Activated CD8-positive, alpha-beta memory T cell treated with anti-CD3 and anti-CD28 coated beads for 24 hours (primary cell): ENCODE measurements around the gene USP49.
"Not testable (repeated sequence)": the region's sequence is repeated elsewhere in the genome, so short reads cannot be mapped to it uniquely, and the experiment has no call there.

ENCODE experiments used
- DNase-seq: peaks from one replicate; pipeline ENCODE4 v3.0.0-alpha.2; 2020

The USP49 gene

DNA sequence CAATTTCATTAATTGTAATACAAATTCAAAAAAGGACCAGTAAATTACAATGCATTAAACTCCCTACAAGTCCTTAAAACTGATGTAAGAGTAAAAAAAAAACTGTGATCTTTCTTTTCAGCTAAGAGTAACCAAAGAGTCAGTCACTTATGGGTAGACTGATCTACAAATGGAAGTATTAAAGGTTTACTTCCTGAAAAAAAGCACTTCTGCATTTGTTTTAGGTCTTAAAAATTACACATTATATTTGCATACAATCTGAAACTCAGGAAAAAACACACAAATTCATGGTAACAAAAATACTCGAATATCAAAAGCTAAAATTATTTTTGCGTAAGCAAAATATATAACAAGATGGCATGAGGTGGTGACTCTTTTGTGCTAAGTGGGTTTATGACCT, 23.5 kb downstream of the USP49 start:
- no peak for DNase-seq

DNA sequence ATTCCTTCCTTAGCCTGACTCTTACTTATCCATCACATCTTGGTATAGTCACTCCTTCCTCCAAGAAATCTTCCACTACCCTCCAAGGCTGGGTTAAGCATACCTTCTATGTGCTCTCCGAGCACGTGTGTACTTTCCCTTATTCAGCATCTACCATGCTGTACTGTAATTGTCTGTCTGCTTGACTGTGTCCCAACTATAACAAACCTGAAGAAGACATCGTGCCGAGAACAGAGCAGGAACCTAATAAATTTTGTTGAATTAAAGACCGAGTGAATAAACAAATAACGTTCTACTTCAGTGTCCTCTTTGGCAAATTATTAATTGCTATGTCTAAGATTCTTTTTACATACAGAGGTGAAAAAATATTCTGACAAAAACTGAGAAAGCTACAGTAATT, 35.8 kb downstream of the USP49 start:
- no peak for DNase-seq

DNA sequence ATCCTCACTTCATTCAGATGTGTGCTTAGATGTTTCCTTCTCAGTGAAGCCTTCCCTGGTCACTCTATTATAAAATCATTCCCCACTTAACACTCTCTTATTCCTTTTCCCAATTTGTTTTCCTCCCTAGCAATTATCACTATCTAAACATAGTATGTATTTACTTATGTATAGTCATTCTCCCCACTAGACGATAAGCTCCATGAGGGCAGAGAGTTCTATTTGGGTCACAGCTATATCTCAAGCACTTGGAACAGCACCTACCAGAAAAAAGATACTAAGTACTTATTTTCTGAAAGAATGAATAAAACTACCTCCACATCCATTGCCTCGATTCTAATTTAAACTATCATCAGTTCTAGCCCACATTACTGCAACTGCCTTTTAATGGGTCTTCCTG, 36.5 kb downstream of the USP49 start:
- no peak for DNase-seq

DNA sequence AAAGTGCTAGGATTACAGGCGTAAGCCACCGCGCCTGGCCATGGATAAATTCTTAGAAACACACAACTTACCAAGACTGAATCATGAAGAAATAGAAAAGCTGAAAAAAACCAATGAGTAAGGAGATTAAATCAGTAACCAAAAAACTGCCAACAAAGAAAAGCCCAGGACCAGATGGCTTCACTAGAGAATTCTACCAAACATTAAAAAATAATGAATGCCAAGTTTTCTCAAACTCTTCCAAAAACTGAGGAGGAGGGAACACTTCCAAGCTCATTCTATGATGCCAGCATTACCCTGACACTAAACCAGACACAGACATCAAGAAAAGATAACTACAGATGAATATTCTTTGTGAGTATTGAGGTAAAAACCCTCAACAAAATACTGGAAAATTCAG, 44.3 kb downstream of the USP49 start:
- no peak for DNase-seq

DNA sequence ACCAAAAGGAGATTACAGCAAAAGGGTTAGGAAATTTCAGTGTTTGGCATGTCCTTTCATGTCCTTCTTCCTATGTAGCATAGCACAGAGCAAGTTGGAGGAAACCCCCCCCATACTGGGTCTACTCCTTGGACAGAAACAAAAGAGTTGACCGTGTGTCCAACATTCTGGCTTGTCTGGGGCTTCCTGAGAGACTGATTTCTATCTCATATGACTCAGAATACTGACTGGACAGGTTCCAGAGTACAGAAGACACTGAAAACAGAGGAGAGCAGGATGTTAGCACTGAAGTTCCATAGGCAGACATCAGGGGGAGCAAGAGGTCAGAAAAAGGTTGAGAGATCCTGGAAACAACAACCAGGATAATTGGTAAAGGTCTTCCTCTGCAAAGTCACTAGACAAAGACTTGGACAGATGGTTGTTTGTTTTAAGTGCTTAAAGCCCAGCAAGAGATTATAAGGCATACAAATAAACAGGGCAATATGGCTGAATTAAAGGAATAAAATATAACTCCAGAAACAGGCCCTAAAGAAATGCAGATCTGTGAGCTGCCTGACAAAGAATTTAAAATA, 48.4 kb downstream of the USP49 start:
- peak; percentile 70 for DNase-seq

DNA sequence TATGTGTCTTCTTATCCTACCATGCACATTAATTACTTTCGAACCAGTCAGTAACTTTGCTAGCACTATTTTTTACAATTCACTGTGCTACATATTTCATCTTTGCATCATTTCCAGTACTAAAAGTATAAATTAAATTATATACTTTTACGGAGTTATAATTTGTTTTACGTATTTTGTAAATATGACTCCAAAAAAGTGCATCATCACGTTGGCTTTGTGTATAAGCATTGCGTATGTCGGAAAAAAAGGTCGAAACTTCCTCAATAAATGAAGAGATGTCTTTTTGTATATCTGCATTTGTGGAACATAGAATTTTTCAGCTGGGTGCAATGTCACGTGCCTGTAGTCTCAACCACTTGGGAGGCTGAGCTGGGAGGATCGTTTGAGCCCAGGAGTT, 52.0 kb downstream of the USP49 start:
- no peak for DNase-seq

DNA sequence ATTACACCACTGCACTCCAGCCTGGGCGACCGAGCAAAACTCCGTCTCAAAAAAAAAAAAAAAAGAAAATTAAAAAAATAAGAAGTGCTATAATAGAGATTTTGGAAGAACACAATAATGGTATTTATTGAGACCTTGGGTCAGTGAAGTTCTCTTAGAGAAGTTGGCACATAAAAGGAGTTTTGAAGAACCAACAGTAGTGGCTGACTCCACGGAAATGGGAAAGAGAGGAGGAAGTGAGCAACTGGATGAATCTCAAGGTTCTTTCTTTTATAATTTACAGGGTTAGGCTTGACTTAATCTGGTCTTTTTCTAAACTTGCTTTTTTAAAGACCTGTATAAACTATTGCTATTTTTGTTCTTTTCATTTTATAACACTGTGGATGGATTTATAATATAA, 54.8 kb downstream of the USP49 start:
- no peak for DNase-seq

DNA sequence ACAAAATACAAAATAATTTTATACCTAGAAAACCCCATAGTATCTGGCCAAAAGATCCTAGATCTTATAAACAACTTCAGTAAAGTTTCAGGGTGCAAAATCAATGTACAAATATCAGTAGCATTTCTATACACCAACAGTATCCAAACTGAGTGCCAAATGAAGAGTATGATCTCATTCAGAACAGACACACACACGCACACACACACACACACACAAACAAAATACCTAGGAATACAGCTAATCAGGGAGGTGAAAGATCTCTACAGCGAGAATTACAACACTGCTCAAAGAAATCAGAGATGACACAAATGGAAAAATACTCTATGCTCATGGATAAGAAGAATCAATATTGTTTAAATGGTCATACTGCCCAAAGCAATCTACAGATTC, 58.5 kb downstream of the USP49 start:
- DNase-seq = no peak

DNA sequence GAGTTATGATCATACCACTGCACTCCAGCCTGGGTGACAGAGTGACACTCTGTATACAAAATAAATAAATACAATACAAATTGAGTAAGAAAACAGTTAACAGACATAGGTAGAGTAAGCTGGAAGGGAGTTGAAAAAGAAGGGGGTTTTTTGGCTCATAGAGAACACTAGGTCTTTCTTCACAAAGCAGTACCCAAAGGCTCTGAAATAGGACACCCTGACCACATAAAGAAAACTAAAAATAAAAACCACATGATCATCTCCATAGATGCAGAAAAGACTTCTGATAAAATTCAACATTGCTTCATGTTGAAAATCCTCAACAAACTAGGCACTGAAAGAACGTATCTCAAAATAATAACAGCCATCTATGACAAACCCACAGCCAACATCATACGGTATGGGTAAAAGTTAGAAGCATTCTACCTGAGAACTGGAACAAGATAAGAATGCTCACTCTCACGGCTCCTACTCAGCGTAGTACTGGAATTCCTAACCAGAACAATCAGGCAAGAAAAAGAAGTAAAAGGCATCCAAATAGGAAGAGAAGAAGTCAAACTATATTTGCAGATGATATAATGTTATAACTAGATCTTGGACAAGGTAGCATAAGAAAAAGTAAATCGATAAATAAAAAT, 59.0 kb downstream of the USP49 start:
- no peak for DNase-seq

DNA sequence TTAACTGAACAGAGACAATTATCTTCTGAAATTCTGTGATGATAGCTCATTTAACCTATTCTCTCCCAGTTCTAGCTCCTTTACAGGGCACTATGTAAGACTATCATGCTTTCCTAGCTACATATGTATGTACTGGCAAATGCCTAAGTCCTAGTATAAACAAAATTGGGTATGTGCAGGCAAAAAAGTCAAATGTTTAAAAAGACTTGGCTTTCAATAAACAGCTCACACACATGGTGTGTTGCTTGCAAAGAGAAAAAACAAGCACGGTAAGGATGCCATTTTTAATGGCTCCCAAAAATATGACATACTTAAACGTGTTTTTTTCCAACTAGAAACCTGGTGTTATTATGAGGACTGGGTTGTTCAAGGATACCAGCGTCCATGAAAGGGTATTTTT, 62.9 kb downstream of the USP49 start:
- no peak for DNase-seq

DNA sequence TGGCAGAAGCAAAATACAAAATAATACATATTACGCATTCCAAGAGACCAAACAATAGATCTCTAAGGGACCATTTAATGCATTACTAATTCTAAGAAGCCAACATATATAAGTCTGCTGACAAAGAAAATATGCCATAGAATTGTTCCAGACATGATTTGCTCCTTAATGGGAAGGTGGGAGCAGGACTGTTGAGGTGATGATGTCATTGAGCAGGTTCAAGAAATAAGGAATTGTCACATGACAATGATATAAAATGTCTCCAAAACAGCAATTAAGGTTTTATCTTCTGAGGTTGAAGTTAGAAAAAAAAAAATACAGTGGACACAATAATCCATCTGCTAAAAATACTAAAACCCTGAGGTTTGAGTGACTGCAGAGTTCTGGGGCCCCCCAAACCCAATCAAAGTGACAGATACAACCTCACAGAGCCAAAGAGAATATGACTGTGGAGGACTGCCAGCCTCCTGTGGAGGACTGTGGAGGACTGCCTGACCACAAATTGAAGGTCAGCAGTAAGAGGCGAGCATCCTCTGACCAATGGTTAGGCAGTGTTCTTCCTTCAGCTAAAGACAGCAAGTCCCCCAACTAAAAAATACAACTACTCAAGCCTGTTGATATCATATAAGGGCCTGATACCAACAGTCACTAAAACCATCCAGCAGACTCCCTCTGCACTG, 68.7 kb downstream of the USP49 start:
- DNase-seq = no peak

DNA sequence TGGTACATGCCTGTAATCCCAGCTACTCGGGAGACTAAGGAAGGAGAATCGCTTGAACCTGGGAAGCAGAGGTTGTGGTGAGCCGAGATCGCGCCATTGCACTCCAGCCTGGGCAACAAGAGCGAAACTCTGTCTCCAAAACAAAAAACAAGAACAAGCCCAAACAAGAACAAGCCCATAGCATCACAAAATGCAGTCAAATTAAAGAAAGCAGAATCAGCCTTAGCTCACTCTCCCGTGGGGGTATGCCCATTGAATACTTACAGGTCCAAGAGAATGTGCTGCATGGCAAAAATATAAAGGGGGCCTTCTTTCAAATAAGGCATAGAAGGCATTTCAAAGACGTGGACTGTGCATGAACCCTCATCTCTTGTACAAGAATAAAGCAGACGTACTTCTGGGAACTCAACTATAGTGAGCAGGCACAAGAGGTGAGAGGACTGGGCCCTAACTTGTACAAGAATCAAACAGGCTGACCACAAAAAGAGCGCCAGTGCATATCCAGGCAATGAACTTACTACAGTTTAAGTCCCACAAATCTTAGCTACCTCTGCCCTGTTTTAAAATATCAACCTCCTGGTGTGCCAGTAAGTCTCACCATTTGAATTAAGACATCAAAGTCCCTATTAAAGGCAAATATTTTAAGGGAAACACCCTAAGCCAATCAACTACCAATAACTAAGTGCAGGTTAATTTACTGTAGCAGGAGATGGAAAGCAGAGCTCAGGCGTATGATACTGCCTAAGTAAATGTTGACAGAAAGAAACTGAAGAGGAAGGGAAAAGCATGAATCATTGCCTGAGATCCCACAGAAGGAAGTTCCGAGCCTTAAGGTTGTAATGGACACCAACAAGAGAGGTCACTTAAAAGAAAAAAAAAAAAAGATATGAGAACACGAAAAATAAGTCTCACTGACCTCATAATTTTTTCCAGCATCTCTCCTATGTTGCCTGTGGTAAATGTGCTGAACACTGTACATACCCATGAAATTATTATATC, 70.3 kb downstream of the USP49 start:
- DNase-seq = no peak

DNA sequence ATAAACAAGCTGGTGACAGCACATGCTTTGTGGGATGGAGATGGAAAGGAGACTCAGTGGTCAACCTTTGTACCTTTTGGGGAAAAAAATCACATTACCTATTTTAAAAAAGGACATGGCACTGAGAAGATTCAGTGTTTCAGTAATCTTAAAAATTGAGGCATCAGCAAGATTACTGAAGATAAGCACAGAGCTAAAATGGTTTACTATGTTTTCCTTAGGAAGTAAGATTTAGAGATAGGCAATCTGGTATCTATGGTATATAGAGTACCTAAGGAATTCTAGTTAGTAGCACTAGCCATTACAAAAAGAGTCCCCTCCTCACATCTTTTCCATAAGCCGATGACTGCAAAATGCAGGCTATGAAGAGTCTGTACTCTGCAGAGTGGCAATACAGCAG, 72.0 kb downstream of the USP49 start:
- no peak for DNase-seq

DNA sequence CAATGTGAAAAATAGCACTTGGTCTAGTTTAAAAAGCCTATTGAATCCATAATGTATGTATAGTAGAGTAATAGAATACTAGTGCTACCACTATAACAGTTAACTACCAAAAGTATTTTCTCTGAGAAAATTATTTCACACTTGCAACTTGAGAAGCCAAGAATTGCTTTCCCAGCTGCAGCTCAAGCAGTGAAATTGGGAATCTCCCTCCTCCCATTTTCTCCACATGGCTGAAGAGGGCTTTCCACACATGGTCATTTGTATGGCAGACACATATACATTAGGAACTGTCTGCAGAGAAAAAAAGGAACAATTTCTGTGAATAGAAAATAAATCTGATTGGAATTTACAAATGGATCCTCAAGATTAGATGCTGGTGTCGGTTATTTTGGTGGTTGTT, 73.2 kb downstream of the USP49 start:
- no peak for DNase-seq

DNA sequence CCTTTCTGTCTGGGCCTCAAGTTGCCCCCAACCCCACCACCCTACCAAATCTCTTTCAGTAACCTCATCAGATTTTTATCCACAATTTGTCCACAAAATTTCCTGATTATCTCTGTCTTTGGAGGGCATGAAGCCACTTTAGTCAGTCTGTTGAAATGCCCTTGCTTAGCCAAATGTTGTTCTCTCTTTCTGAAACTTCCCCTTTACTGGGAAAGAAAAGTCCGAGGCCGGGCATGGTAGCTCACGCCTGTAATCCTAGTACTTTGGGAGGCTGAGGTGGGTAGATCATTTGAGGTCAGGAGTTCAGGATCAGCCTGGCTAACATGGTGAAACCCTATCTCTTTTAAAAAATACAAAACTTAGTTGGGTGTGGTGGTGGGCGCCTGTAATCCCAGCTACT, 73.9 kb downstream of the USP49 start:
- no peak for DNase-seq

DNA sequence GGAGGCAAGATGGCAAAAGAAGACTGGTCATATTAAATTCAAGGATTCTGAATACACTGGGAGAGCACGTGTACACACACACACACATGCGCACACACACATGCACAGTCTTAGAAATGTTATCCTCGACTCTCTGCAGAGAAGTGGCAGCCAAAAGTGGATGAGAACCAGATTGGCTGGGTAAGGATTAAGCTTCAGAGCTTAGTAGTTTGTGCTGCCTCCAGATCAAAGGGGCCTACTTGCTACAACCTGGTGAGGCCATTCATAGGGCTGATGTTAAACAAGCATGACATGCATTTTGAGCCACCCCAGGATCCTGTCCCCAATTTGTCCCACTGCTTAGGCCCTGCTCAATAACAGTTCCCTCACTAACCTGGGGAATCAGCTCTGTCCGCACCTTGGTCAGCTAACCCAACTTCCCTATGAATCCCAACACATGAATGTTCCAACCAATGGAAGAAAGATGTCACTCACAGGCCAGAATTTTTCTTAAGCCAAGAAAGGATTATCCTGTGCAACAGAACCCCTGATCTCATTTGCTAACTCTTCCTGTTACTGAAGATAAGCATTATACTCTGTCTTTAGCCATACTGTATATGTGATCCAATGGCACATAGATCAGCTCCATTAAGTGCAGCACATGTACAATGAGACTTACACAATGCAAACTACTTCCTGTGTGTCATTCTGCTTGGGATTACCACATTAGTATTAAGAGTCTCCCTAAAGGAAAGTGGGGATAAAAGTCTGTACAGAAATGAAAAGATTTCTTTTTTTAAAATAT, 76.7 kb downstream of the USP49 start:
- DNase-seq = no peak

DNA sequence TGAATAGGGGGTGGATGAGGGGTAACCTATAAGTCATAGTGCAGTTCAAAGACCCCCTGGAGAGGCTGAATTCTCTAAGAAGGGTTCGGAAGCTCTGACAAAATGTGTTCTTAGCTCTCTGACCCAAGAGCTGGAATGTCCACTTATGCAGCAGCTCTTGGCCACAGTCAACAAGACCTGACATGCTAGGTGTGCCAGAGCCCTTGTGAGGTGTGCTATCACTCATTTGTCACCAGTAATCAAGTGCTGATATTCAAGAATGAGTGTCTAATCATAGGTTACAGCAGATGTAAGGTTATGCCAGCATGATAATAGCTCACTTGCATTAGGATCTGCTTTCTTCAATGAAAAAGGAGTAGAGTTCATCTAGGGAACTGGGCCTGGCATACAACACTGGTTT, 79.6 kb downstream of the USP49 start:
- DNase-seq = no peak

DNA sequence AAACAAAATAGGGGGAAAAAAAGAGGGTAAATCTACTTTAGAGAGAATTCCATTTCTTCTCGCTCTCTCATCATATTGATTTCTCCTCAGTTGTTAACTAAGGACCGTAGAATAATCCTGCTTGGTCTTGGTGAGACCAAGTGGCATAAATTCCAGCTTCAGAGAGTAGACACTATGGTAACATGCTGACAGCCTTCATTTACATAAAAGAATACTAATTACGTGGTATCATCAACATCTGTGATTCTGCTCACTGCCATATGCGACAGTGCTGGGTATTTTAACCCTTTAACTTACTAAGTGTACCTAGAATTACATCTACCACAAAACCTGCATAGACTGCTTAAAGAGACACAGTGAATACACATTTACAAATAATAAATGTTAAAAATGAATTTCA, 80.5 kb downstream of the USP49 start:
- DNase-seq = no peak

DNA sequence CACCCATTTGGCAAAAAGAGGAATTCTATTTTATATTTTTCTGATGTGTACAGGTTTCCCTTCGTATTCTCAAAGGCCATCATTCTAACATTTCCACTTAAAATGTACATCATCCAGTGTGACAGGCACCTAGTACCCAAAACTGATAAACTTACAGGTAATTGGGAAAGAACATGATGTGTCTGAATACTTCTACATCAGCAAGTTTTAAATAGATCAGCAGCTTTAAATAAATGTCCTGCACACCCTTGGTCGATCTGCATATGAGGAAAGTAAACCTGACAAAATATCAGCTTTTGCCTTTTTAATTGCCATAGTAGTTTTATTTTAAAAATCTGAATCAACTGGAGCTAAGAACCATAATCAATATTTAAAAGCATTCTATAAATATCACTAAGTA, 81.2 kb downstream of the USP49 start:
- DNase-seq = no peak

DNA sequence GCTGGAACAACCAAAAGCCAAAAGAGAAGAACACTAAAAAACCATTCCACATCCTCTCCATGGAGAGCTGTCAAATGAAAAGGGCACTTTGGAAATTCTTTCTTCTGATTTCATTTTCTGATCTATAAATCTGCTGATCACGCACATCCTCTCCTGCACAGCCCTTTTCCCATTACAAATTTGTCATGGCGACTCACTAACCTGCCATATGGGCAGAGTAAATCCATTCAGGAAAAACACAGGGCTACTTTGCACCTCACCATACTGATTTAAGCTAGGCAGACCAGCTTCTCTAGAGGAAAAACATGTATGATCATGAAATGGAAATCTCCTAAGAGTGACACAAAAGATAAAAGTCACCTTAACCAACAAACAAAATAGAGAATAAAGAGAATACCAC, 81.7 kb downstream of the USP49 start:
- no peak for DNase-seq

DNA sequence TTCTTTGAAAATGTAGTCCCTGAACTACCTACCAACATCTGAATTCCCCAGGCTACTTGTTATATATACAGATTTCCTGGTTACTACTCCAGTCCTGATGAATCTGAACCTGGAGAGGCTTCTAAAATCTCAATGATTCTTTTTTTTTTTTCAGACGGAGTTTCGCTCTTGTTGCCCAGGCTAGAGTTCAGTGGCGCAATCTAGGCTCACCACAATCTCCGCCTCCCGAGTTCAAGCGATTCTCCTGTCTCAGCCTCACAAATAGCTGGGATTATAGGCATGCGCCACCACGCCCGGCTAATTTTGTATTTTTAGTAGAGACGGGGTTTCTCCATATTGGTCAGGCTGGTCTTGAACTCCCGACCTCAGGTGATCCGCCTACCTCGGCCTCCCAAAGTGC, 83.2 kb downstream of the USP49 start:
- DNase-seq = not testable (repeated sequence)

DNA sequence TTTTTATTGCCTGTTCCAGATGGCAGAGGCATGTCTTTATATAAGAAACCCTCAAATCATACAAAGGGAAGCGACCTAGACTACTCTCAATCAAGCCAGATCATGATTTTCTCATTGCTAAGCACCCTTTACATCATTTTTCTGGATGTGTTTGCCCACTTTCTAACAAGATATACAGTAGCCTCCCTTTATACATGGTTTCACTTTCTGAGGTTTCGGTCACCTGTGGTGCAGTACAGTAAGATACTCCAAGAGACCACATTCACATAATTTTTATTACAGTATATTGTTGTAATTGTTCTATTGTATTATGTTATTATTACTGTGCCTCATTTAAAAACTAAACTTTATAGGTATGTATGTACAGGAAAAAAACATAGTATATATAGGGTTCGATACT, 84.1 kb downstream of the USP49 start:
- no peak for DNase-seq
